ENCODE data around the gene SLC38A6. TPM values are rescaled to one million over a fixed set of nuclear protein-coding genes. Genes with fewer than 3 reads are reported as not detected.

SLC38A6 gene
- total and polyA plus RNA-seq, 2 donors from 2014 or later: 16.6 to 21.9 TPM

- no peak overlapping the region for H3K4me3 ChIP-seq (ENCODE audit: low read length in 3 of 3)
- FAIRE-seq (no peak), DNase-seq (no peak)
- peaks cover 0 to 8% (median 6%) of the 10 kb centered on the region in 3 donors for H3K4me1 ChIP-seq (ENCODE audit: control insufficient read depth in 2 of 3, insufficient read depth in 2 of 3, low read depth in 1 of 3, low read length in 3 of 3)
- H3K9ac ChIP-seq (ENCODE audit: low read length in 3 of 3): no peak overlapping the region
- no peak for TF ChIP-seq CTCF (IDR thresholded peaks at IDR 0.05; ENCODE audit: borderline replicate concordance, extremely low read depth, insufficient read depth)
- H3K9me3 ChIP-seq (ENCODE audit: control insufficient read depth in 2 of 3, insufficient read depth in 1 of 3, low read length in 3 of 3): no peaks in the 10 kb centered on the region
- H3K27me3 ChIP-seq (ENCODE audit: control insufficient read depth, insufficient read depth, low read length): no peaks in the 10 kb centered on the region
- intact Hi-C loops (cut with DNase I): no loop called here
- H3K36me3 ChIP-seq (ENCODE audit: control insufficient read depth in 2 of 3, insufficient read depth in 3 of 3, low read length in 3 of 3): peaks cover 0 to 14% (median 13%) of the 10 kb centered on the region in 3 donors
- no peak overlapping the region for H3K27ac ChIP-seq (ENCODE audit: low read depth in 2 of 2, low read length in 2 of 2)
Observed at GRCh38 chr14:60986500-60986899, 5.5 kb downstream of the SLC38A6 start.

GRCh38 chr14:60989599-60989998 lies 8.6 kb downstream of the SLC38A6 start:
- no peak for FAIRE-seq
- Histone ChIP-seq H3K27ac (ENCODE audit: low read depth in 2 of 2, low read length in 2 of 2) (no peak overlapping the region), H3K27me3 (ENCODE audit: control insufficient read depth, insufficient read depth, low read length) (no peaks in the 10 kb centered on the region), H3K4me3 (ENCODE audit: low read length in 3 of 3) (no peak overlapping the region), H3K36me3 (ENCODE audit: control insufficient read depth in 2 of 3, insufficient read depth in 3 of 3, low read length in 3 of 3) (peaks cover 0 to 20% (median 13%) of the 10 kb centered on the region in 3 donors), H3K9me3 (ENCODE audit: control insufficient read depth in 2 of 3, insufficient read depth in 1 of 3, low read length in 3 of 3) (no peaks in the 10 kb centered on the region), H3K9ac (ENCODE audit: low read length in 3 of 3) (no peak overlapping the region), H3K4me1 (ENCODE audit: control insufficient read depth in 2 of 3, insufficient read depth in 2 of 3, low read depth in 1 of 3, low read length in 3 of 3) (no peaks in the 10 kb centered on the region)
- DNase-seq: no peak
- intact Hi-C loops (cut with DNase I): no loop called here
- no peak for TF ChIP-seq CTCF (IDR thresholded peaks at IDR 0.05; ENCODE audit: borderline replicate concordance, extremely low read depth, insufficient read depth)

GRCh38 chr14:60998617-60999016 lies 17.6 kb downstream of the SLC38A6 start:
- no peaks in the 10 kb centered on the region for H3K27me3 ChIP-seq (ENCODE audit: control insufficient read depth, insufficient read depth, low read length)
- DNase-seq (peak in 1 of 5 donors; percentile 52), FAIRE-seq (no peak)
- no peak overlapping the region for H3K9ac ChIP-seq (ENCODE audit: low read length in 3 of 3)
- TF ChIP-seq CTCF (IDR thresholded peaks at IDR 0.05; ENCODE audit: borderline replicate concordance, extremely low read depth, insufficient read depth): no peak
- no peaks in the 10 kb centered on the region for H3K9me3 ChIP-seq (ENCODE audit: control insufficient read depth in 2 of 3, insufficient read depth in 1 of 3, low read length in 3 of 3)
- no peak overlapping the region for H3K4me3 ChIP-seq (ENCODE audit: low read length in 3 of 3)
- no peaks in the 10 kb centered on the region for H3K4me1 ChIP-seq (ENCODE audit: control insufficient read depth in 2 of 3, insufficient read depth in 2 of 3, low read depth in 1 of 3, low read length in 3 of 3)
- intact Hi-C loops (cut with DNase I): no loop called here
- no peak overlapping the region for H3K27ac ChIP-seq (ENCODE audit: low read depth in 2 of 2, low read length in 2 of 2)
- no peaks in the 10 kb centered on the region for H3K36me3 ChIP-seq (ENCODE audit: control insufficient read depth in 2 of 3, insufficient read depth in 3 of 3, low read length in 3 of 3)

- H3K27ac ChIP-seq (ENCODE audit: low read depth in 2 of 2, low read length in 2 of 2): no peak overlapping the region
- no peak for DNase-seq
Observed at GRCh38 chr14:60999536-60999935, 18.5 kb downstream of the SLC38A6 start.

More at GRCh38 chr14:60999536-60999935, 18.5 kb downstream of the SLC38A6 start:
- no peaks in the 10 kb centered on the region for H3K36me3 ChIP-seq (ENCODE audit: control insufficient read depth in 2 of 3, insufficient read depth in 3 of 3, low read length in 3 of 3)
- no peak overlapping the region for H3K4me3 ChIP-seq (ENCODE audit: low read length in 3 of 3)
- intact Hi-C loops (cut with DNase I): no loop called here
- no peaks in the 10 kb centered on the region for H3K4me1 ChIP-seq (ENCODE audit: control insufficient read depth in 2 of 3, insufficient read depth in 2 of 3, low read depth in 1 of 3, low read length in 3 of 3)
- FAIRE-seq: no peak
- H3K9me3 ChIP-seq (ENCODE audit: control insufficient read depth in 2 of 3, insufficient read depth in 1 of 3, low read length in 3 of 3): no peaks in the 10 kb centered on the region
- TF ChIP-seq CTCF (IDR thresholded peaks at IDR 0.05; ENCODE audit: borderline replicate concordance, extremely low read depth, insufficient read depth): no peak
- H3K27me3 ChIP-seq (ENCODE audit: control insufficient read depth, insufficient read depth, low read length): no peaks in the 10 kb centered on the region
- no peak overlapping the region for H3K9ac ChIP-seq (ENCODE audit: low read length in 3 of 3)
